H1 (cell line): Measurements from ENCODE around the gene UBA6. TPM values are rescaled to one million over a fixed set of nuclear protein-coding genes. Genes with fewer than 3 reads are reported as not detected.

Experiments
- ASH2L ChIP-seq: fragments of 200-600, 300-600 bp; sonication (generic); IDR thresholded peaks from one replicate; pipeline ENCODE4 v1.7.1; 2017; ENCODE audit warnings: low read length
- ATF2 ChIP-seq: IDR thresholded peaks from 2 replicates; pipeline ENCODE4 v1.6.1; 2012; ENCODE audit warnings: low read length, inconsistent platforms
- E2F6 ChIP-seq: IDR thresholded peaks from 2 replicates; pipeline ENCODE4 v1.6.1; 2012; ENCODE audit warnings: inconsistent platforms
- SUZ12 ChIP-seq: fragments of 200-600 bp; sonication (generic); IDR thresholded peaks from 2 replicates; pipeline ENCODE4 v1.6.1; 2012; ENCODE audit warnings: mild to moderate bottlenecking, inconsistent platforms, low read length, moderate library complexity, mixed read lengths
- TEAD4 ChIP-seq: IDR thresholded peaks from 2 replicates; pipeline ENCODE4 v1.6.1; 2012; ENCODE audit warnings: low read depth, low read length, inconsistent platforms, mixed read lengths
- polyA plus RNA-seq, 7 experiments: library from polyadenylated mRNA; depleted of rRNA in 3 of 7; stranded (reverse) in 5 of 7; unstranded in 2 of 7; fragments of >200 nt in 5 of 7; fragments of 200-250 nt in 2 of 7; gene quantifications; 1 replicate in 5 of 7; 2 replicates in 1 of 7; 4 replicates in 1 of 7; pipeline versions ENCODE4 v1.2.1 to v1.2.3, GENCODE V29; 2011 to 2013; ENCODE audit warnings: missing spikeins in 2 of 7, mixed read lengths in 2 of 7
- total RNA-seq: library from RNA; stranded (reverse); fragmentation: NEBNext Ultra II Directional; extraction: Animal tissue kit (Norgen Biotek cat#: 25700); gene quantifications from 2 replicates; pipeline ENCODE4 v1.2.1, GENCODE V29; 2021

Gene UBA6
- total and polyA plus RNA-seq, 2 of the 8 experiments (the other 6 are each of a cell fraction or from before 2014, with no cell fraction given) = 17.4 to 74.3 TPM

- TF ChIP-seq SUZ12 = no peak
- TF ChIP-seq ASH2L = no peak
- no peak for TF ChIP-seq E2F6
- TF ChIP-seq TEAD4 = no peak
- TF ChIP-seq ATF2 = no peak
- TF ChIP-seq, all 59 proteins: peak for 0
Observed at GRCh38 chr4:67680581-67681222, 20.3 kb downstream of the UBA6 start (continued).
